DMS153 treated with DMSO at 0.1 percent for 48 hours (cell line): ENCODE results near the gene AHRR.
"Not testable (repeated sequence)": the region's sequence is repeated elsewhere in the genome, so short reads cannot be mapped to it uniquely, and the experiment has no call there.

Source experiments
- DNase-seq: peaks from one replicate; lab custom pipeline; 2025; ENCODE audit not compliant: unreplicated experiment; lab: John Stamatoyannopoulos, UW

Gene AHRR

GRCh38 chr5:362978-363765 lies 41.7 kb downstream of the AHRR start:
- no peak for DNase-seq

GRCh38 chr5:364497-364896 lies 43.0 kb downstream of the AHRR start:
- no peak for DNase-seq

- no peak for DNase-seq
These were observed 45.2 kb downstream of the AHRR start for GRCh38 chr5:366541-367357.

GRCh38 chr5:367358-368130 lies 46.0 kb downstream of the AHRR start:
- DNase-seq: no peak

- no peak for DNase-seq
These were observed 46.9 kb downstream of the AHRR start for GRCh38 chr5:368183-369084.

- no peak for DNase-seq
These were observed 47.8 kb downstream of the AHRR start for GRCh38 chr5:369151-369868.

- DNase-seq: not testable (repeated sequence)
These were observed 48.3 kb downstream of the AHRR start for GRCh38 chr5:369869-370236.

GRCh38 chr5:370311-370958 lies 48.9 kb downstream of the AHRR start:
- DNase-seq: no peak

GRCh38 chr5:370959-371810 lies 49.7 kb downstream of the AHRR start:
- DNase-seq: no peak

- DNase-seq: no peak
These were observed 50.5 kb downstream of the AHRR start for GRCh38 chr5:371811-372555.

- no peak for DNase-seq
These were observed 51.1 kb downstream of the AHRR start for GRCh38 chr5:372556-372995.

- no peak for DNase-seq
These were observed 51.6 kb downstream of the AHRR start for GRCh38 chr5:372996-373709.

GRCh38 chr5:373710-374602 lies 52.4 kb downstream of the AHRR start:
- DNase-seq: peak; percentile 71

GRCh38 chr5:374631-375335 lies 53.3 kb downstream of the AHRR start:
- no peak for DNase-seq

- no peak for DNase-seq
These were observed 53.9 kb downstream of the AHRR start for GRCh38 chr5:375336-375920.
